ENCODE data around the gene WRAP73.

- TF ChIP-seq CTCF (IDR thresholded peaks at IDR 0.05) (no peak), POLR2A (IDR thresholded peaks at IDR 0.05) (no peak)
Measured at GRCh38 chr1:3650248-3651025, 534 bp upstream of the WRAP73 start.
